Omental fat pad (tissue), 4 donors: ENCODE results near the gene NQO2. TPM values are rescaled to one million over a fixed set of nuclear protein-coding genes. Genes with fewer than 3 reads are reported as not detected.
"Not testable (repeated sequence)": the region's sequence is repeated elsewhere in the genome, so short reads cannot be mapped to it uniquely, and the experiment has no call there.

Experiments
- ATAC-seq: fragments of 150-250 bp; one replicate; pipeline ENCODE4 v1.9.1; 2016; ENCODE audit warnings: mild to moderate bottlenecking, moderate library complexity; ENCODE audit not compliant: low FRiP score
- DNase-seq: peaks from one replicate; pipeline ENCODE4 v3.0.0-alpha.2; 2019; ENCODE audit warnings: low spot score
- CTCF ChIP-seq, 3 donors: fragments of 450-650 bp; IDR thresholded peaks; one replicate each; pipeline ENCODE4 v1.5.1; 2016 to 2017; ENCODE audit warnings: antibody characterized with exemption in 3 of 3, mild to moderate bottlenecking in 3 of 3, moderate library complexity in 2 of 3
- total RNA-seq, 4 donors: library from RNA; depleted of rRNA; stranded (reverse); fragments of >200 nt; gene quantifications; one replicate each; pipeline ENCODE4 v1.1.0, GENCODE V29; 2016

The NQO2 gene
- total RNA-seq, 4 donors from 2014 or later: 32.9 to 54.0 (median 48.1) TPM

- DNase-seq: no peak
- no peak for TF ChIP-seq CTCF (IDR thresholded peaks at IDR 0.05)
- ATAC-seq: no peak
Observed at GRCh38 chr6:3057063-3057770, 57.5 kb downstream of the NQO2 start.

GRCh38 chr6:3058957-3059356, 59.3 kb downstream of the NQO2 start:
- DNase-seq: no peak
- TF ChIP-seq CTCF (IDR thresholded peaks at IDR 0.05): no peak
- no peak for ATAC-seq

GRCh38 chr6:3060092-3060491, 60.4 kb downstream of the NQO2 start:
- not testable (repeated sequence) for DNase-seq, ATAC-seq

- ATAC-seq (no peak), DNase-seq (no peak)
- no peak for TF ChIP-seq CTCF (IDR thresholded peaks at IDR 0.05)
Observed at GRCh38 chr6:3061501-3061941, 61.8 kb downstream of the NQO2 start.

- ATAC-seq: peak; percentile 1
- not testable (repeated sequence) for DNase-seq
Observed at GRCh38 chr6:3063340-3063732, 63.6 kb downstream of the NQO2 start.

GRCh38 chr6:3063733-3064700, 64.3 kb downstream of the NQO2 start:
- peak; percentile 84 for DNase-seq

More at GRCh38 chr6:3063733-3064700, 64.3 kb downstream of the NQO2 start:
- no peak for TF ChIP-seq CTCF (IDR thresholded peaks at IDR 0.05)
- peak; percentile 96 for ATAC-seq
